ENCODE measurements around the gene FYB1.
"Not testable (repeated sequence)": the region's sequence is repeated elsewhere in the genome, so short reads cannot be mapped to it uniquely, and the experiment has no call there.

FYB1 gene

GRCh38 chr5:39231705-39232525 is 12.6 kb upstream of the FYB1 start:
- in situ Hi-C loops (cut with MboI; ENCODE audit: low sequenced_read_pairs) = no loop called here

GRCh38 chr5:39228596-39228995 is 9.2 kb upstream of the FYB1 start:
- in situ Hi-C loops (cut with MboI; ENCODE audit: low sequenced_read_pairs) = loop anchor here (5.0 kb wide), 1 partner anchor 39 kb away; no protein-coding TSS in a partner anchor

GRCh38 chr5:39226558-39226957 is 7.2 kb upstream of the FYB1 start:
- in situ Hi-C loops (cut with MboI; ENCODE audit: low sequenced_read_pairs) = loop anchor here (5.0 kb wide), 1 partner anchor 41 kb away; no protein-coding TSS in a partner anchor

- in situ Hi-C loops (cut with MboI; ENCODE audit: low sequenced_read_pairs) = loop anchor here (5.0 kb wide), 1 partner anchor 41 kb away; no protein-coding TSS in a partner anchor
Measured at GRCh38 chr5:39226100-39226451, 6.7 kb upstream of the FYB1 start.

GRCh38 chr5:39225405-39226099 is 6.2 kb upstream of the FYB1 start:
- in situ Hi-C loops (cut with MboI; ENCODE audit: low sequenced_read_pairs) = loop anchor here (5.0 kb wide), 1 partner anchor 42 kb away; no protein-coding TSS in a partner anchor

GRCh38 chr5:39224196-39224761 is 4.9 kb upstream of the FYB1 start:
- in situ Hi-C loops (cut with MboI; ENCODE audit: low sequenced_read_pairs) = no loop called here

- in situ Hi-C loops (cut with MboI; ENCODE audit: low sequenced_read_pairs) = no loop called here
Measured at GRCh38 chr5:39223565-39224156, 4.3 kb upstream of the FYB1 start.

- in situ Hi-C loops (cut with MboI; ENCODE audit: low sequenced_read_pairs) = not testable (repeated sequence)
Measured at GRCh38 chr5:39221671-39222070, 2.3 kb upstream of the FYB1 start.

- in situ Hi-C loops (cut with MboI; ENCODE audit: low sequenced_read_pairs) = no loop called here
Measured at GRCh38 chr5:39220280-39221030, 1.1 kb upstream of the FYB1 start.

GRCh38 chr5:39218482-39219402 is 621 bp downstream of the FYB1 start:
- in situ Hi-C loops (cut with MboI; ENCODE audit: low sequenced_read_pairs) = loop anchor here (10.0 kb wide), 1 partner anchor 66 kb away; no protein-coding TSS in a partner anchor

- in situ Hi-C loops (cut with MboI; ENCODE audit: low sequenced_read_pairs) = loop anchor here (10.0 kb wide), 1 partner anchor 67 kb away; no protein-coding TSS in a partner anchor
Measured at GRCh38 chr5:39217365-39218281, 1.7 kb downstream of the FYB1 start.

GRCh38 chr5:39216631-39217030 is 2.7 kb downstream of the FYB1 start:
- in situ Hi-C loops (cut with MboI; ENCODE audit: low sequenced_read_pairs) = loop anchor here (10.0 kb wide), 1 partner anchor 68 kb away; no protein-coding TSS in a partner anchor

- in situ Hi-C loops (cut with MboI; ENCODE audit: low sequenced_read_pairs) = loop anchor here (10.0 kb wide), 1 partner anchor 69 kb away; no protein-coding TSS in a partner anchor
Measured at GRCh38 chr5:39215857-39216256, 3.5 kb downstream of the FYB1 start.

- in situ Hi-C loops (cut with MboI; ENCODE audit: low sequenced_read_pairs) = loop anchor here (10.0 kb wide), 1 partner anchor 70 kb away; no protein-coding TSS in a partner anchor
Measured at GRCh38 chr5:39214912-39215709, 4.3 kb downstream of the FYB1 start.

- in situ Hi-C loops (cut with MboI; ENCODE audit: low sequenced_read_pairs) = loop anchor here (10.0 kb wide), 1 partner anchor 71 kb away; no protein-coding TSS in a partner anchor
Measured at GRCh38 chr5:39213447-39214207, 5.7 kb downstream of the FYB1 start.

GRCh38 chr5:39211773-39212172 is 7.6 kb downstream of the FYB1 start:
- in situ Hi-C loops (cut with MboI; ENCODE audit: low sequenced_read_pairs) = loop anchor here (10.0 kb wide), 1 partner anchor 73 kb away; no protein-coding TSS in a partner anchor
